GM12872 (cell line): ENCODE data around the gene PDE10A.

Source experiments
- CTCF ChIP-seq: IDR thresholded peaks from 3 replicates; pipeline ENCODE4 v1.5.1; 2011; ENCODE audit warnings: low read depth, mild to moderate bottlenecking, low read length, moderate library complexity; ENCODE audit not compliant: insufficient read depth

Gene PDE10A

DNA sequence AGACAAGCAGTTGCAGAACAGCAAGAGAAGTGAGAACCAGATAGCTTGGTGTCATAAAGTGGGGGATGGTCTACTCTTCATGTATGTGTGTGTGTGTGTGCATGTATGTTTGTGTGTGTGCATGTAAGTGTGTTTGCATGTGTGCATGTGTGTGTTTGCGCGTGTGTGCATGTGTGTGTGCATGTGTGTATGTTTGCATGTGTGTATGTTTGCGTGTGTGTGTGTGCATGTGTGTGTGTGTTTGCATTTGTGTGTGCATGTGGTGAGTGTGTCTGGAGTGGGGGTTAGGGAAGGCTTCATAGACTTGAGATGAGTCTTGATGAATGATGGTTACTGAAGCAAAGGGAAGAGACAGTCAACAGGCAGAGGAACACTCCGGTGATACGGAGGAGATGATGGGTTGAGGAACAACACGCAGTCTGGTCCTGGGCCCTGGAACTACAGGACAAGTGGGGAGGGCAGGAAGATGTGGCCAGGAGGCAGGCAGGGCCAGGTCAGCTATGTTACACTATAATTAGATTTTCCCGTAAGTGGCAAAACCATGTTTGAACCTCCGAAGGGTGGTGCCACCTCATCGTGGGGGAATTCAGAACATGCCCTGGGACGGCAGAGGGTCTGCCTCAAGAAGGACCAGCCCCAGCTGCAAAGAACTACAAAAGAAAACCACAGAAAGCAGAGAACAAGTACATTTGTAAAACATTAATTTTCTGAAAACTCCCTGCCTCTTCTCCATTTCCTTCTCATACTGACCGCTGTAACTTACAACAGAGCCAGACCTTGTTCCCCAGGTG, 38.7 kb upstream of the PDE10A start:
- no peak for TF ChIP-seq CTCF

DNA sequence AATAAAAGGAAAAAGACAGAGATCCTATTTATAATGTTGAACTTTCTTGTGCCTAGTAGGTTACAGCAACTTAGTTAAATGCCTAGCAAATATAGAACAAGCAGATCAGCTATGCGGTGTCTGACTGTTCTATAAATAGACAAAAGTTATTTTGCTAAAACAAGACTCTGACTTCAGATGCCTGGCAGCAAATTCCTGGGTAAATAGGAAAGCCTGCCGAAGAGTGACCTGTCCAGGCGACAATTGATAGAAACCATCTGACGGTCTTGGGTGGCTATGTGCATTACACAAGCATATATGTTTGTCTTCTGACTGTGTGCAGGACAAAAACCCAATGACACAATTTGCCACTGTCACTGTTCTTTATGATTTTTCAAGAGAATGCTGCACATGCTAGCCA, 38.0 kb upstream of the PDE10A start:
- no peak for TF ChIP-seq CTCF

GRCh38 chr6:165698868-165699267, 35.8 kb upstream of the PDE10A start:
- no peak for TF ChIP-seq CTCF

DNA sequence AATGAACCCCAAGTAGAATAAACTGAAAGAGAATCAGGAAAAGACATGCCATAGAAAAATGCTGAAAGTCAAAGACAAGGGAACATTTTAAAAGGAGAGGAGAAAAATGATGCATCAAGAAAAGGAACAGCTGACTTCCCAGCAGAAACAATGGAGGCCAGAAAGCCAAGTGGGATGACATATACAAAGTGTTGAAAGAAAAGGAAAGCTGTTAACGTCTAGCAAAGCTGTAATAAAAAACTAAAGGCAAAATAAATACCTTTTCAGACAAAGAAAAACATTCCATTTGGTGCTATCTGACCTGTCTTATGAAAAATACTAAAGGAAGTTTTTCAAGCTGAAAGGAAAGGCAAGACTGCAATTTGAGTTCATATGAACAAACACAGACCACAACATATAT, 34.1 kb upstream of the PDE10A start:
- TF ChIP-seq CTCF = no peak

- no peak for TF ChIP-seq CTCF
These were observed 32.9 kb upstream of the PDE10A start for GRCh38 chr6:165695722-165696515.

- TF ChIP-seq CTCF = no peak
These were observed 31.3 kb upstream of the PDE10A start for GRCh38 chr6:165694296-165694695.

DNA sequence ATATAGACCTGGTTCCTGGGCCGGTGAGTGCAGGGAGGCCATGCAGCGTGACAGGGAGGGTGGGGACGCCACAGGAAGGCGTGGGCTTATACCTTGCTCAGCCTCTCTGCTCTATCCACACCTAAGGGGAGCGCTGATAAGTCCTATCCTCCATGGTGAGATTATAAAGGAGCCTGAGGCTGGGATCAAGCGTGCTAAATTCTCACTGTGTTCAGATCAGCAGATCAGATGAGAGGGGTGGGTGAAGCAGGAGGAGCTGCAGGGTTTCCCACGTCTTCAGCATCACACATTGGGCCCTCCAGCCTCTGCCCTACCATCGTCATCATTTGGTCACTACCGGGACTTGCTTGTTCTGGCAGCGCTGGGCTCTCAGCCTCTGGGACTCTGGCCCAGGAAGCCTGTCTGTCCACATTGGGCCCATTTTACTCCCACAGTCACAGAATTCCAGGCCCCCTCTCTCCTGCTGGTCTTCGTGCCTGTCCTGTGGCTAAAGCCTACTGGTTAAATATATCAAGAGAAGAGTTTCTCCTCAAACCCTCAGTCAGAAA, 29.1 kb upstream of the PDE10A start:
- TF ChIP-seq CTCF = no peak
